DOHH2 (cell line): ENCODE measurements around the gene CENPP.

Experiments used
- EZH2phosphoT487 ChIP-seq: fragments of 200-600 bp; sonication (generic); IDR thresholded peaks from 2 replicates; pipeline ENCODE4 v1.6.1; 2017; ENCODE audit warnings: borderline replicate concordance, mild to moderate bottlenecking, antibody characterized with exemption, low read length, moderate library complexity, mixed read lengths
- TF ChIP-seq, protein P1 (sequence below): fragments of 200-600 bp; sonication (generic); IDR thresholded peaks from one replicate; pipeline ENCODE4 v1.5.1; 2014; ENCODE audit warnings: antibody characterized with exemption, mild to moderate bottlenecking, low read depth, low read length; ENCODE audit not compliant: poor library complexity, severe bottlenecking

GRCh38 chr9:92610470-92611420 is 285.0 kb downstream of the CENPP start:
- TF ChIP-seq, protein P1, sequence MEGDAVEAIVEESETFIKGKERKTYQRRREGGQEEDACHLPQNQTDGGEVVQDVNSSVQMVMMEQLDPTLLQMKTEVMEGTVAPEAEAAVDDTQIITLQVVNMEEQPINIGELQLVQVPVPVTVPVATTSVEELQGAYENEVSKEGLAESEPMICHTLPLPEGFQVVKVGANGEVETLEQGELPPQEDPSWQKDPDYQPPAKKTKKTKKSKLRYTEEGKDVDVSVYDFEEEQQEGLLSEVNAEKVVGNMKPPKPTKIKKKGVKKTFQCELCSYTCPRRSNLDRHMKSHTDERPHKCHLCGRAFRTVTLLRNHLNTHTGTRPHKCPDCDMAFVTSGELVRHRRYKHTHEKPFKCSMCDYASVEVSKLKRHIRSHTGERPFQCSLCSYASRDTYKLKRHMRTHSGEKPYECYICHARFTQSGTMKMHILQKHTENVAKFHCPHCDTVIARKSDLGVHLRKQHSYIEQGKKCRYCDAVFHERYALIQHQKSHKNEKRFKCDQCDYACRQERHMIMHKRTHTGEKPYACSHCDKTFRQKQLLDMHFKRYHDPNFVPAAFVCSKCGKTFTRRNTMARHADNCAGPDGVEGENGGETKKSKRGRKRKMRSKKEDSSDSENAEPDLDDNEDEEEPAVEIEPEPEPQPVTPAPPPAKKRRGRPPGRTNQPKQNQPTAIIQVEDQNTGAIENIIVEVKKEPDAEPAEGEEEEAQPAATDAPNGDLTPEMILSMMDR, result no peak
- TF ChIP-seq EZH2phosphoT487, result no peak
